Measurements from ENCODE around the gene U2AF1L4.

DNA sequence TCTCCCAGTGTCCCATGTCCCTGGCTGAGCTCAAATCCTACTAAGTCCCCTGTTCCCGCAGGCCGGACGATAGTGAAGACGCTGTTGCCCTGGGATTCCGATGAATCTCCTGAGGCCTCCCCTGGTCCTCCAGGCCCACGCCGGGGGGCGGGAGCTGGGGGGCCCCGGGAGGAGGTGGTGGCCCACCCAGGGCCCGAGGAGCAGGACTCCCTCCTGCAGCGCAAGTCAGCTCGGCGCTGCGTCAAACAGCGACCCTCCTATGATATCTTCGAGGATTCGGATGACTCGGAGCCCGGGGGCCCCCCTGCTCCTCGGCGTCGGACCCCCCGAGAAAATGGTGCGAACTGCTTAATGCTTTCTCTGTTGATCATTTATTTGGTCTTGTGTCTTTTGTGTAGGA is 21.5 kb downstream of the U2AF1L4 start:
- no peak for TF ChIP-seq POLR2AphosphoS5 (IDR thresholded peaks at IDR 0.05; ENCODE audit: borderline replicate concordance, low read depth, low read length)
- no peak for TF ChIP-seq EZH2 (IDR thresholded peaks at IDR 0.05)
